C4-2B (cell line): ENCODE data around the gene CILP2.

Experiments used
- ZFX ChIP-seq: fragments of 450-650 bp; IDR thresholded peaks from 2 replicates; pipeline ENCODE4 v1.6.1; 2017
- TF ChIP-seq, protein P1 (sequence below): fragments of 450-650 bp; conservative IDR thresholded peaks from 2 replicates; pipeline ENCODE4 v1.5.1; 2017; ENCODE audit warnings: mild to moderate bottlenecking

DNA sequence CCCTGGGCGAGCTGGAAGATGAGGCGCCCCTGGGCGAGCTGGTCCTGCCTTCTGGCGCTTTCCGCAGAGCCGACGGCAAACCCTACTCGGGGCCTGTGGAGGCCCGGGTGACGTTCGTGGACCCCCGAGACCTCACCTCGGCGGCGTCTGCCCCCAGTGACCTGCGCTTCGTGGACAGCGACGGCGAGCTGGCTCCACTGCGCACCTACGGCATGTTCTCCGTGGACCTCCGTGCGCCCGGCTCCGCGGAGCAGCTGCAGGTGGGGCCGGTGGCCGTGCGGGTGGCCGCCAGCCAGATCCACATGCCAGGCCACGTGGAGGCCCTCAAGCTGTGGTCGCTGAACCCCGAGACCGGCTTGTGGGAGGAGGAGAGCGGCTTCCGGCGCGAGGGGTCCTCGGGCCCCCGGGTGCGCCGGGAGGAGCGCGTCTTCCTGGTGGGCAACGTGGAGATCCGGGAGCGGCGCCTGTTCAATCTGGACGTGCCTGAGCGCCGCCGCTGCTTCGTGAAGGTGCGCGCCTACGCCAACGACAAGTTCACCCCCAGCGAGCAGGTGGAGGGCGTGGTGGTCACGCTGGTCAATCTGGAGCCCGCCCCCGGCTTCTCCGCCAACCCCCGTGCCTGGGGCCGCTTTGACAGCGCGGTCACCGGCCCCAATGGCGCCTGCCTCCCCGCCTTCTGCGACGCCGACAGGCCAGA, 6.3 kb downstream of the CILP2 start:
- TF ChIP-seq, protein P1, sequence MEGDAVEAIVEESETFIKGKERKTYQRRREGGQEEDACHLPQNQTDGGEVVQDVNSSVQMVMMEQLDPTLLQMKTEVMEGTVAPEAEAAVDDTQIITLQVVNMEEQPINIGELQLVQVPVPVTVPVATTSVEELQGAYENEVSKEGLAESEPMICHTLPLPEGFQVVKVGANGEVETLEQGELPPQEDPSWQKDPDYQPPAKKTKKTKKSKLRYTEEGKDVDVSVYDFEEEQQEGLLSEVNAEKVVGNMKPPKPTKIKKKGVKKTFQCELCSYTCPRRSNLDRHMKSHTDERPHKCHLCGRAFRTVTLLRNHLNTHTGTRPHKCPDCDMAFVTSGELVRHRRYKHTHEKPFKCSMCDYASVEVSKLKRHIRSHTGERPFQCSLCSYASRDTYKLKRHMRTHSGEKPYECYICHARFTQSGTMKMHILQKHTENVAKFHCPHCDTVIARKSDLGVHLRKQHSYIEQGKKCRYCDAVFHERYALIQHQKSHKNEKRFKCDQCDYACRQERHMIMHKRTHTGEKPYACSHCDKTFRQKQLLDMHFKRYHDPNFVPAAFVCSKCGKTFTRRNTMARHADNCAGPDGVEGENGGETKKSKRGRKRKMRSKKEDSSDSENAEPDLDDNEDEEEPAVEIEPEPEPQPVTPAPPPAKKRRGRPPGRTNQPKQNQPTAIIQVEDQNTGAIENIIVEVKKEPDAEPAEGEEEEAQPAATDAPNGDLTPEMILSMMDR: no peak
- TF ChIP-seq ZFX: no peak
